ENCODE results near the gene GFAP. TPM values are rescaled to one million over a fixed set of nuclear protein-coding genes. Genes with fewer than 3 reads are reported as not detected.

GFAP gene
- total and polyA plus RNA-seq, 2 donors, result 0.19 to 0.43 TPM

GRCh38 chr17:44865231-44865660, 50.1 kb downstream of the GFAP start:
- no peak overlapping the region for H3K27ac ChIP-seq (ENCODE audit: low read depth in 1 of 2, low read length in 1 of 2)
- WGBS, result 96% methylated on average over 1 of the region's 1 CpG
- no peaks in the 10 kb centered on the region for H3K4me1 ChIP-seq (ENCODE audit: control insufficient read depth in 2 of 2, insufficient read depth in 2 of 2, low read length in 2 of 2)
- DNase-seq (ENCODE audit: low read depth in 6 of 9, low spot score in 9 of 9), result peak; percentile 26 to 75 (median 53)
- H3K36me3 ChIP-seq (ENCODE audit: control insufficient read depth in 2 of 2, insufficient read depth in 2 of 2, low read length in 1 of 2), result peaks cover 53 to 79% of the 10 kb centered on the region in 2 donors
- H3K4me3 ChIP-seq (ENCODE audit: low read length in 2 of 2), result no peak overlapping the region
- no peaks in the 10 kb centered on the region for H3K27me3 ChIP-seq (ENCODE audit: control insufficient read depth in 2 of 2, insufficient read depth in 1 of 2, low read length in 1 of 2)
- H3K9me3 ChIP-seq (ENCODE audit: control insufficient read depth in 2 of 2, insufficient read depth in 1 of 2, low read length in 1 of 2), result no peaks in the 10 kb centered on the region

DNA sequence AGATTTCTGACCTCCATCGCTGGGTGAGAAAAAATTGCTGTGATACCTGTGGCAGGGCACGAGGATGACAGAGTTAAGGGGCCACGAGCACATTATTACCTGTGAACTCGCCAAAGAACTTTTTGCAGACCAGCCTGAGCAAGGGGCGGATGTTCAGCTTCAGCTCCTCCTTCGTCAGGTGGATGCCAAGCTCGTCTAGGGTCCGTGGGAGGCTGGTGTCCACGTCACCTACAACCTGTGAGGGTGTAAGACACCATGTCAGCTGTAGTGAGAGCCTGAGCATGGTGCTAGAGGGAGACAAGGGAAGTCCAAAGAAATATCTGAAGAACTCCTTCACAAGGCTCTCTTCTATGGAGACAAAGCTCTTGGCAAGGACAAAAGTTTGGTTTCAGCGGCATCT, 50.5 kb downstream of the GFAP start:
- no peaks in the 10 kb centered on the region for H3K27me3 ChIP-seq (ENCODE audit: control insufficient read depth in 2 of 2, insufficient read depth in 1 of 2, low read length in 1 of 2)
- no peak overlapping the region for H3K27ac ChIP-seq (ENCODE audit: low read depth in 1 of 2, low read length in 1 of 2)
- peaks cover 56 to 79% of the 10 kb centered on the region in 2 donors for H3K36me3 ChIP-seq (ENCODE audit: control insufficient read depth in 2 of 2, insufficient read depth in 2 of 2, low read length in 1 of 2)
- DNase-seq (ENCODE audit: low read depth in 6 of 9, low spot score in 9 of 9), result no peak
- H3K9me3 ChIP-seq (ENCODE audit: control insufficient read depth in 2 of 2, insufficient read depth in 1 of 2, low read length in 1 of 2), result no peaks in the 10 kb centered on the region
- no peak overlapping the region for H3K4me3 ChIP-seq (ENCODE audit: low read length in 2 of 2)
- 90% methylated on average over 10 of the region's 10 CpGs for WGBS
- no peaks in the 10 kb centered on the region for H3K4me1 ChIP-seq (ENCODE audit: control insufficient read depth in 2 of 2, insufficient read depth in 2 of 2, low read length in 2 of 2)

GRCh38 chr17:44863061-44863918, 52.0 kb downstream of the GFAP start:
- DNase-seq (ENCODE audit: low read depth in 6 of 9, low spot score in 9 of 9), result no peak
- Histone ChIP-seq H3K9me3 (ENCODE audit: control insufficient read depth in 2 of 2, insufficient read depth in 1 of 2, low read length in 1 of 2) (no peaks in the 10 kb centered on the region), H3K27me3 (ENCODE audit: control insufficient read depth in 2 of 2, insufficient read depth in 1 of 2, low read length in 1 of 2) (no peaks in the 10 kb centered on the region), H3K27ac (ENCODE audit: low read depth in 1 of 2, low read length in 1 of 2) (no peak overlapping the region), H3K36me3 (ENCODE audit: control insufficient read depth in 2 of 2, insufficient read depth in 2 of 2, low read length in 1 of 2) (peaks cover 67 to 78% of the 10 kb centered on the region in 2 donors), H3K4me1 (ENCODE audit: control insufficient read depth in 2 of 2, insufficient read depth in 2 of 2, low read length in 2 of 2) (no peaks in the 10 kb centered on the region), H3K4me3 (ENCODE audit: low read length in 2 of 2) (no peak overlapping the region)
- 97% methylated on average over 12 of the region's 12 CpGs for WGBS

- Histone ChIP-seq H3K36me3 (ENCODE audit: control insufficient read depth in 2 of 2, insufficient read depth in 2 of 2, low read length in 1 of 2) (peaks cover 67 to 75% of the 10 kb centered on the region in 2 donors), H3K4me1 (ENCODE audit: control insufficient read depth in 2 of 2, insufficient read depth in 2 of 2, low read length in 2 of 2) (no peaks in the 10 kb centered on the region), H3K27me3 (ENCODE audit: control insufficient read depth in 2 of 2, insufficient read depth in 1 of 2, low read length in 1 of 2) (no peaks in the 10 kb centered on the region), H3K4me3 (ENCODE audit: low read length in 2 of 2) (no peak overlapping the region), H3K9me3 (ENCODE audit: control insufficient read depth in 2 of 2, insufficient read depth in 1 of 2, low read length in 1 of 2) (no peaks in the 10 kb centered on the region), H3K27ac (ENCODE audit: low read depth in 1 of 2, low read length in 1 of 2) (no peak overlapping the region)
- 99% methylated on average over 9 of the region's 9 CpGs for WGBS
- no peak for DNase-seq (ENCODE audit: low read depth in 6 of 9, low spot score in 9 of 9)
These were observed 52.9 kb downstream of the GFAP start for GRCh38 chr17:44862278-44862914.

- Histone ChIP-seq H3K4me3 (ENCODE audit: low read length in 2 of 2) (no peak overlapping the region), H3K9me3 (ENCODE audit: control insufficient read depth in 2 of 2, insufficient read depth in 1 of 2, low read length in 1 of 2) (no peaks in the 10 kb centered on the region), H3K27ac (ENCODE audit: low read depth in 1 of 2, low read length in 1 of 2) (no peak overlapping the region), H3K36me3 (ENCODE audit: control insufficient read depth in 2 of 2, insufficient read depth in 2 of 2, low read length in 1 of 2) (peaks cover 75 to 86% of the 10 kb centered on the region in 2 donors), H3K27me3 (ENCODE audit: control insufficient read depth in 2 of 2, insufficient read depth in 1 of 2, low read length in 1 of 2) (no peaks in the 10 kb centered on the region), H3K4me1 (ENCODE audit: control insufficient read depth in 2 of 2, insufficient read depth in 2 of 2, low read length in 2 of 2) (no peaks in the 10 kb centered on the region)
- 97% methylated on average over 5 of the region's 5 CpGs for WGBS
- DNase-seq (ENCODE audit: low read depth in 6 of 9, low spot score in 9 of 9), result no peak
These were observed 55.6 kb downstream of the GFAP start for GRCh38 chr17:44859701-44860100.

DNA sequence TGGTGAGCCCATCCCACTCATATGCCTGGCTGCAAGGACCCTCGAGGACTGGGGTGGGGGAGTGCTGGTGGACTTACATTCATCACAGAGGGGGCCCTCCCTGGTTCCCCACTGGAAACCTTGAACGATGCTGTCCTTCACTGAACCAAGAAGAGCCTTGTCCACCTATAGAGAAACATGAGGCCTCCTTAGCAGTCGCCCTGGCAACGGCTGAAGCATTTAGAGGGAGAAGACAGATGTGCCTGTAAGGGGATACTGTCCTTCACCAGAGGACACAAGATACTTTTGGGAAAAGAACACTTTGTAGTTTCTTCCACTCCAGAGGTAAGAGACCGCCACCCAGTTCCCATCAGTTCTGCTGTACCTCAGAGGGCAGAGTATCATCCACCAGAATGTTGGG, 61.1 kb downstream of the GFAP start:
- 98% methylated on average over 5 of the region's 5 CpGs for WGBS
- H3K27me3 ChIP-seq (ENCODE audit: control insufficient read depth in 2 of 2, insufficient read depth in 1 of 2, low read length in 1 of 2), result no peaks in the 10 kb centered on the region
- peaks cover 77 to 84% of the 10 kb centered on the region in 2 donors for H3K36me3 ChIP-seq (ENCODE audit: control insufficient read depth in 2 of 2, insufficient read depth in 2 of 2, low read length in 1 of 2)
- no peaks in the 10 kb centered on the region for H3K9me3 ChIP-seq (ENCODE audit: control insufficient read depth in 2 of 2, insufficient read depth in 1 of 2, low read length in 1 of 2)
- no peak overlapping the region for H3K27ac ChIP-seq (ENCODE audit: low read depth in 1 of 2, low read length in 1 of 2)
- DNase-seq (ENCODE audit: low read depth in 6 of 9, low spot score in 9 of 9), result no peak
- H3K4me3 ChIP-seq (ENCODE audit: low read length in 2 of 2), result no peak overlapping the region
- no peaks in the 10 kb centered on the region for H3K4me1 ChIP-seq (ENCODE audit: control insufficient read depth in 2 of 2, insufficient read depth in 2 of 2, low read length in 2 of 2)

Other genes with a start within 250 kb of the GFAP start
- 22.8 TPM for gene CCDC43, start 225.7 kb downstream of the GFAP start, total RNA-seq
- 19.3 TPM for gene CCDC43, start 225.7 kb downstream of the GFAP start, polyA plus RNA-seq
- 3.5 TPM for gene DBF4B, start 206.8 kb downstream of the GFAP start, total RNA-seq
- 5.2 TPM for gene DBF4B, start 206.8 kb downstream of the GFAP start, polyA plus RNA-seq
- 0.33 TPM for gene ADAM11, start 156.5 kb downstream of the GFAP start, total RNA-seq
- gene ADAM11, start 156.5 kb downstream of the GFAP start, polyA plus RNA-seq, result 1.3 TPM
- gene GJC1, start 85.2 kb downstream of the GFAP start, total RNA-seq, result 2.2 TPM
- 2.1 TPM for gene GJC1, start 85.2 kb downstream of the GFAP start, polyA plus RNA-seq
- gene HIGD1B, start 67.6 kb downstream of the GFAP start, total RNA-seq, result 1.8 TPM
- gene HIGD1B, start 67.6 kb downstream of the GFAP start, polyA plus RNA-seq, result 2.2 TPM
- gene EFTUD2, start 16.1 kb downstream of the GFAP start, total RNA-seq, result 65.8 TPM
- gene EFTUD2, start 16.1 kb downstream of the GFAP start, polyA plus RNA-seq, result 44.0 TPM
- gene KIF18B, start 32.3 kb upstream of the GFAP start, total RNA-seq, result 3.5 TPM
- gene KIF18B, start 32.3 kb upstream of the GFAP start, polyA plus RNA-seq, result 2.4 TPM
- 0.09 TPM for gene C1QL1, start 52.8 kb upstream of the GFAP start, total RNA-seq
- gene C1QL1, start 52.8 kb upstream of the GFAP start, polyA plus RNA-seq, result 0.23 TPM
- gene DCAKD, start 136.1 kb upstream of the GFAP start, total RNA-seq, result 26.7 TPM
- gene DCAKD, start 136.1 kb upstream of the GFAP start, polyA plus RNA-seq, result 24.7 TPM
- gene NMT1, start 145.8 kb upstream of the GFAP start, total RNA-seq, result 70.7 TPM
- gene NMT1, start 145.8 kb upstream of the GFAP start, polyA plus RNA-seq, result 39.3 TPM
- 0.66 TPM for gene PLCD3, start 217.0 kb upstream of the GFAP start, total RNA-seq
- 9.1 TPM for gene PLCD3, start 217.0 kb upstream of the GFAP start, polyA plus RNA-seq
- 4.7 TPM for gene ACBD4, start 220.2 kb upstream of the GFAP start, total RNA-seq
- gene ACBD4, start 220.2 kb upstream of the GFAP start, polyA plus RNA-seq, result 26.5 TPM
- gene HEXIM1, start 233.0 kb upstream of the GFAP start, total RNA-seq, result 8.8 TPM
- gene HEXIM1, start 233.0 kb upstream of the GFAP start, polyA plus RNA-seq, result 33.9 TPM
- gene HEXIM2, start 246.4 kb upstream of the GFAP start, total RNA-seq, result 7.4 TPM
- 9.6 TPM for gene HEXIM2, start 246.4 kb upstream of the GFAP start, polyA plus RNA-seq